Epithelial cell of proximal tubule (primary cell): Measurements from ENCODE around the gene PRKN. TPM values are rescaled to one million over a fixed set of nuclear protein-coding genes. Genes with fewer than 3 reads are reported as not detected.
A peak's percentile ranks its signal among the peaks of the same experiment; 100 is the strongest.

Source experiments
- DNase-seq: peaks from one replicate; pipeline ENCODE4 v3.0.0-alpha.2; 2011; ENCODE audit warnings: low read depth
- H3K4me3 ChIP-seq: 2 replicates; pipeline ENCODE4 v1.5.1; 2011; ENCODE audit warnings: low read depth, mild to moderate bottlenecking, low read length
- total RNA-seq: library from RNA; depleted of rRNA; stranded (reverse); fragments of >200 nt; gene quantifications from 2 replicates; pipeline ENCODE4 v1.2.3, GENCODE V29; 2015
- TF ChIP-seq, protein P1 (sequence below): conservative IDR thresholded peaks from 2 replicates; pipeline ENCODE4 v1.5.1; 2012; ENCODE audit warnings: low read depth, mild to moderate bottlenecking, low read length

The PRKN gene
- total RNA-seq, 1 donor from 2014 or later, result 0.58 TPM

DNA sequence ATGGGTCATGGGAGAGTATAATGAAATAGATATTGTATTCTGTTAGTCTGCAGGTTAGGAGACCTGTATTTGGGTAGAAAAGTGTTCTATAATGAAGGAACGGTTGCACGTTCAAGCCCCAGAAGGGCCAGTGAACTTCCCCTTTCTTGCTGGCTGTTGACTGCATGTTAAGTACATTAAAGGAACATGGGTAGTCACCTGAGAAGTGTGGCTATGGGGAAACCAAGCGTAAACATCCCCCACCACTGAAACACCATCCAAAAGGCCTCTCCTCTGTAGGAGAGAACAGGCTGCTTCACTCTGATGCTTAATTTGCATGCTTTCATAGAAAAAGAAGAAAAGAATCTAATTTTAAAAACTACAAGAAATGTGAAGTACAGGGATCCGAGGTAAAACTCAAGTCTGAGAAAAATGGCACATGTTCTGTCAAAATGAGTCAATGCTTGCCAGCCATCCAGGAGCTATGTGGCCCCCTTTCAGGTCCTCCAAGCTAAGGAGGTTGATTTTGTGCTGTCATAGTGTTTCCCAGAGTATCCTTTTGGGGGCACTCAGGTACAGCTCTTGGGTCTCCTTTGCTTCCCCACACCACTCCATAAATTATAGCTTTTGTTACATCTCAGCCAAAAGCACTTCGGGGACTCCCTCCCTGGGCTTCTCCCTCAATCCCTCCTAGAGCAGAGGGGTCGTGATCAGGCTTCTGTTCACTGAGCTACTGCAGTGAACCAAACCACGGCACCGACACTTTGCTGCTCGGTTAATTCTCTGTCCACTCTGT is 1170.0 kb downstream of the PRKN start:
- no peak overlapping the region for H3K4me3 ChIP-seq
- no peak for DNase-seq
- TF ChIP-seq, protein P1, sequence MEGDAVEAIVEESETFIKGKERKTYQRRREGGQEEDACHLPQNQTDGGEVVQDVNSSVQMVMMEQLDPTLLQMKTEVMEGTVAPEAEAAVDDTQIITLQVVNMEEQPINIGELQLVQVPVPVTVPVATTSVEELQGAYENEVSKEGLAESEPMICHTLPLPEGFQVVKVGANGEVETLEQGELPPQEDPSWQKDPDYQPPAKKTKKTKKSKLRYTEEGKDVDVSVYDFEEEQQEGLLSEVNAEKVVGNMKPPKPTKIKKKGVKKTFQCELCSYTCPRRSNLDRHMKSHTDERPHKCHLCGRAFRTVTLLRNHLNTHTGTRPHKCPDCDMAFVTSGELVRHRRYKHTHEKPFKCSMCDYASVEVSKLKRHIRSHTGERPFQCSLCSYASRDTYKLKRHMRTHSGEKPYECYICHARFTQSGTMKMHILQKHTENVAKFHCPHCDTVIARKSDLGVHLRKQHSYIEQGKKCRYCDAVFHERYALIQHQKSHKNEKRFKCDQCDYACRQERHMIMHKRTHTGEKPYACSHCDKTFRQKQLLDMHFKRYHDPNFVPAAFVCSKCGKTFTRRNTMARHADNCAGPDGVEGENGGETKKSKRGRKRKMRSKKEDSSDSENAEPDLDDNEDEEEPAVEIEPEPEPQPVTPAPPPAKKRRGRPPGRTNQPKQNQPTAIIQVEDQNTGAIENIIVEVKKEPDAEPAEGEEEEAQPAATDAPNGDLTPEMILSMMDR, result peak; percentile 16

DNA sequence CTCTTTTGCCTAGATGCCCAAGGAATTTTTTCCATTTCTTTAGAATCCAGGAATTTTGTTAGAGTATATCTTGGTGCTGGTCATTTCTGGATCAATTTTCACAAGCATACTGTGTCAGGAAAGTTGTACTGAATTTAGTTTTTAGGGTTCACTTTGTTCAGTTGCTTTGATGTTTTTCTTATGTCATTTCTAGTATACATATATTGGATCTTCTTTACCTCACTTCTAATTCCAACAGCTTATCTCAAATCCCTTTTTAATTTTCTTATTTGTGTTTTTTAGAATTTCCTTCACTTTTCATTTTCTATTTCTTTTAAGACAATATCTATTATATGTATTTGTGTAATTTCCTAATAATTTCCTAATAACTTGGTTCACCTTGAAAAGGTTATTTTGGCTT is 1172.7 kb downstream of the PRKN start:
- TF ChIP-seq, protein P1, result no peak
- no peak for DNase-seq
- no peak overlapping the region for H3K4me3 ChIP-seq

DNA sequence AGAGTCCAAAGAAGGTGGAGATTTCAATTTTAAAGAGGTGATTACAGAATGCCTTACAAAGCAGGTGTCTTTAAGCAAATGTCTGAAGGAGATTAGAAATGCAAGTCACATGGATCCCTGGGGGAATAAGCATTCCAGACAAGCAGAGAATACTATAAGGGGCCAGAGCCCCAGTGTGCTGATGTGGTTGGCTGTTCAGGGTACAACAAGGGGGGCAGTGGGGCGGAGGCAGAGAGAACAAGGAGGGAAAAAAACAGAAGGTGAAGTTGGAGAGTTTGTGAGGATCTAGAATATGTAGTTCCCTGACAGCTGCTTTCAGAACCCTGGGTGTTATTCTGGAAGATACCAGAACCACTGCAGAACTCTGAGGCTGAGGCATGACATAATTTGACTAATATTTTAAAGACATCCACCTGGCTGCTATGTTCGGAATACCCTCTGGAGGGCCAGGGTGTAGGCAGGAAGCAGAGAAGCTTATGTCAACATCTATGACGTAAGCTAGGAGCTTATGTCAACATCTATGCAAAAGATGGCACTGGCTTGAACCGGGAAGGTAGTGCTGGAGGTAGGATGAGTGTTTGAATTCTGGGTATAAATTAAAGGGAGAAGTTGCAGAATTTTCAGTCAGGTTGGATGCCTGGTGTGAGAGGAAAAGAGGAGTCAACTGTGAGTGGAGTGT is 1177.5 kb downstream of the PRKN start:
- no peak for DNase-seq
- H3K4me3 ChIP-seq, result no peak overlapping the region
- TF ChIP-seq, protein P1, result peak; percentile 6

DNA sequence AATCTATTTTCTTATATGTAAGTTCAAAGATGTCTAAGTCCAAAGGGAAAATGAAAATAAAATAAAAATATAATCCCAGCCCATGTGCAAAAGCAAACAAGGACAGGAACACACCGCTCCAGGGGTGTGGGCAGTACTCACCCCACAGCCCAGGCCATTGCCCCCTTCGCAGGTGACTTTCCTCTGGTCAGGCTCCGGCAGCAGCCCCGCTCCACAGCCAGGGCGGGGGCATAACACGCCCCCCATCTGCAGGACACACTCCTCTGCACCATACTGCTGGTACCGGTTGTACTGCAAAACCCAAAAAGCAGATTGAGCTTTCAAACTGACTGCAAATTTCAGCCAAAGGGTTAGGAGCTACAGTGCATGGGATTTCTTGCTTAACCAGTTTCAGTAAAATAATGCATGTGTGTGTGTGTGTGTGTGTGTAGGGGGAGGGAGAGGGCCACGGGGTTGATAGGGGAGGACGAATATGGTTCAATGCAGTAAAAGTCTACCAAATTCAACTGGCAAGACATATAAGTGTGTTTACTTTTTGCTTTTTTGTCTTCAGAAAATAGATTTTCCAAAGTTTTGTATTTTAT is 1178.8 kb downstream of the PRKN start:
- DNase-seq, result no peak
- TF ChIP-seq, protein P1, result no peak
- H3K4me3 ChIP-seq, result no peak overlapping the region

DNA sequence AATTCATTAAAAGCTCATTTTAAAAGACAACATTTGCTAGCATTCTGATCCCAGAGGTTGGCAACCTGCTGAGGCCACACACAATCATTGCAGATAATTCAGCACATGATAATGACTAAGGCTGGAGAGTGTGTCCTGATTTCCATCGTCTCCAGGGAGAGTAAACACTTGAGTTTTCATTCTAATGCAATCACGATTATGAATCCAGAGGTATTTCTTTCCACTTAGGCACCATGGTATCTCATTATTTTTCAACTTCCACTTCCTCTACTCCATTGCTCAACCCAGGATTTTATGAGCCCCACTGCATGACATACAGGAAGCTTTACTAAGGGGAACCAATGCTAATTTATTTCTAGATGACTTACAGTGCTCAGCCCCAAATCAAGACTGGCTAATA is 1179.9 kb downstream of the PRKN start:
- TF ChIP-seq, protein P1, result no peak
- H3K4me3 ChIP-seq, result no peak overlapping the region
- peak; percentile 41 for DNase-seq

DNA sequence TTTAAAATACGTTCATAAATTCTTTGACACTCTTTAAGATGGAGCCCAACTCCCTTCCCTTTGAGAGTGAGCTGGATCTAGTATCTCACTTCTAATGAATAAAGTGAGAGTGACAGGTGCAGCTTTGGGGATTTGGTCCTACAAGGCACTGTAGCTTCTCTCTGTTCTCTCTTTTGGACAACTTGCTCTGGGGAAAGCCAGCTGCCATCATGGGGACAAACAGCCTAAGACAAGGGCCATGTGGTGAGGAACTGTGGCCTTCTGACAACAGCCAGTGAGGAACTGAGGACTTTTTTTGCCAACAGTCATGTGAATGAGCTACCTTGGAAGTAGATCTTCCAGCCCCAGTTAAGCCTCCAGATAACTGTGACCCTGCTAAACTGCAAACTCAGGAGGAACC is 1180.9 kb downstream of the PRKN start:
- DNase-seq, result no peak
- TF ChIP-seq, protein P1, result no peak
- H3K4me3 ChIP-seq, result no peak overlapping the region
